ENCODE results near the gene PHF23. TPM values are rescaled to one million over a fixed set of nuclear protein-coding genes. Genes with fewer than 3 reads are reported as not detected.

Gene PHF23
- total RNA-seq, 4 donors from 2014 or later, result 9.7 to 68.1 (median 29.7) TPM

DNA sequence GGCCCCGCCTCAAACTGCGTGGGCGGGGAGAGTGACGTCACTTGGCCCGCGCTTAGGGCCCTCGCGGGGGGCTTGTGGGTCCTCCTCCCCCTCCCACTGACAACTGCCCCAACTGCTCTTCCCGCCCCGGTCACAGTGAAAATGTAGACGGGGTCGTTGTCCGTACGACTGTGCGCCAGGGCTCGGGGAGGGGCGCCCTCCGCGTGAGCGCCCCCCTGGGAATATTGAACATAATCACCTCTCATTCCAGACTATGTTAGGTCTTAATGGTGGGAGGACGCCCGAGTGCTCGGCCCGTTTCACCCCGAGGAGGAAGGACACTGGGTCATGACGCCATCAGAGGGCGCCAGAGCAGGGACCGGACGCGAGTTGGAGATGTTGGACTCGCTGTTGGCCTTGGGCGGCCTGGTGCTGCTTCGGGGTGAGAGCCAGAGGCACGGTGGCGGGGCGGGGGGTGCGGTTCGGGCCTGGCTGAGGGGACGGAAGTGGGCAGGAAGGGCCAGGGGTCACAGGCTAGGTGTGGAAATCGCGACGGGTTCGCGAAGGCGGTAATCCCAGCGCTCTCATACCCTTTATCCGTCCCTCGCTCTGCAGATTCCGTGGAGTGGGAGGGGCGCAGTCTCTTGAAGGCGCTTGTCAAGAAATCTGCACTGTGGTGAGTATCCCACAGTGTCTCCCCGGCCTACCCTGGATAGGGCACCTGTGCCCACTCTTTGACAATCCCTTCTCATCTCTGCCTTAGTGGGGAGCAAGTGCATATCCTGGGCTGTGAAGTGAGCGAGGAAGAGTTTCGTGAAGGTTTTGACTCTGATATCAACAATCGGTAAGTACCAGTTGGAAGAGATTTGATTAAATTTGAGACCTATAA is 13.2 kb upstream of the PHF23 start, which contains the start of gene ELP5:
TSS of gene ELP5 (plus strand) at position 40 of the 868 bp plus-strand sequence. CDS start at position 376, 336 bp downstream.
- H3K27me3 ChIP-seq, result no peaks in the 10 kb centered on the region
- H3K36me3 ChIP-seq, result no peaks in the 10 kb centered on the region
- H3K27ac ChIP-seq, result peak within 1 kb of the TSS; percentile 97 to 98
- peak within 1 kb of the TSS; percentile 68 to 73 for H3K4me3 ChIP-seq
- TF ChIP-seq POLR2A (IDR thresholded peaks at IDR 0.05), result peak; percentile 44 to 65
- TF ChIP-seq, protein P1, sequence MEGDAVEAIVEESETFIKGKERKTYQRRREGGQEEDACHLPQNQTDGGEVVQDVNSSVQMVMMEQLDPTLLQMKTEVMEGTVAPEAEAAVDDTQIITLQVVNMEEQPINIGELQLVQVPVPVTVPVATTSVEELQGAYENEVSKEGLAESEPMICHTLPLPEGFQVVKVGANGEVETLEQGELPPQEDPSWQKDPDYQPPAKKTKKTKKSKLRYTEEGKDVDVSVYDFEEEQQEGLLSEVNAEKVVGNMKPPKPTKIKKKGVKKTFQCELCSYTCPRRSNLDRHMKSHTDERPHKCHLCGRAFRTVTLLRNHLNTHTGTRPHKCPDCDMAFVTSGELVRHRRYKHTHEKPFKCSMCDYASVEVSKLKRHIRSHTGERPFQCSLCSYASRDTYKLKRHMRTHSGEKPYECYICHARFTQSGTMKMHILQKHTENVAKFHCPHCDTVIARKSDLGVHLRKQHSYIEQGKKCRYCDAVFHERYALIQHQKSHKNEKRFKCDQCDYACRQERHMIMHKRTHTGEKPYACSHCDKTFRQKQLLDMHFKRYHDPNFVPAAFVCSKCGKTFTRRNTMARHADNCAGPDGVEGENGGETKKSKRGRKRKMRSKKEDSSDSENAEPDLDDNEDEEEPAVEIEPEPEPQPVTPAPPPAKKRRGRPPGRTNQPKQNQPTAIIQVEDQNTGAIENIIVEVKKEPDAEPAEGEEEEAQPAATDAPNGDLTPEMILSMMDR (IDR thresholded peaks at IDR 0.05), result peak; percentile 34 to 41 (median 37)
- intact Hi-C loops (cut with DNase I; ENCODE audit: low total_unique reads), result no loop called here
- H3K9me3 ChIP-seq, result no peaks in the 10 kb centered on the region
- peak; percentile 94 to 95 for DNase-seq
- H3K4me1 ChIP-seq, result peaks cover 0 to 21% of the 10 kb centered on the region in 2 donors

DNA sequence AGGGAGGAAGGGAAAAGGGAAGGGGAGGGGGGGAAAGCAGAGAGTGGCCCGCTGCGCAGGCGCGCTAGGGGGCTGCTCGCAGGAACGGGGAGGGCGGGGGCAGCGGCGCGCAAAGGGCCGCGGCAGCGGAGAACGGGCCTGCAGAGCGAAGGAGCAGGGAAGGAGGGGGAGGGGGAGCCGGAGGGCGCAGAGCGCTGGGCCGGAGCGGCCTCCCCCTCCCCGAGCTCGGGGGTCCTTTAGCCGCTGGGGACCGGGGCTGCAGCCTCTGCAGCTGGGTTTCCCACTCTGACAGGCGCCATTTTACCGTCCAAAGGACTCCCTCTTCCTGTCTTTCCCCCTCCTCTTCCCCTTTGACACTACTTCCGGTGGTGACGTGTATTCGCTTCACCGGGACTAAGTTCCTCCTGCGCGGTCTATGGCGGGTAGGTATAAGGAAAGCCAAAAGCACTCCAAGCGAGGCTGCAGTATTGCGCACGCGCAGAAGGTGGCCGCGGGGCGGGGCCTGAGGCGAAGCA is 12.5 kb upstream of the PHF23 start, which contains the start of gene CTDNEP1:
TSS of gene CTDNEP1 (minus strand) at position 74 of the 515 bp plus-strand sequence. CDS start 438 bp downstream, outside the sequence.
- peak in 1 of 2 donors; percentile 43 for TF ChIP-seq POLR2A (IDR thresholded peaks at IDR 0.05)
- TF ChIP-seq, protein P1 (IDR thresholded peaks at IDR 0.05), result no peak
- peak within 1 kb of the TSS; percentile 68 to 73 for H3K4me3 ChIP-seq
- intact Hi-C loops (cut with DNase I; ENCODE audit: low total_unique reads), result no loop called here
- H3K36me3 ChIP-seq, result no peaks in the 10 kb centered on the region
- peak; percentile 97 to 99 for DNase-seq
- peak within 1 kb of the TSS; percentile 97 to 98 for H3K27ac ChIP-seq
- H3K27me3 ChIP-seq, result no peaks in the 10 kb centered on the region
- peaks cover 0 to 21% of the 10 kb centered on the region in 2 donors for H3K4me1 ChIP-seq
- no peaks in the 10 kb centered on the region for H3K9me3 ChIP-seq

DNA sequence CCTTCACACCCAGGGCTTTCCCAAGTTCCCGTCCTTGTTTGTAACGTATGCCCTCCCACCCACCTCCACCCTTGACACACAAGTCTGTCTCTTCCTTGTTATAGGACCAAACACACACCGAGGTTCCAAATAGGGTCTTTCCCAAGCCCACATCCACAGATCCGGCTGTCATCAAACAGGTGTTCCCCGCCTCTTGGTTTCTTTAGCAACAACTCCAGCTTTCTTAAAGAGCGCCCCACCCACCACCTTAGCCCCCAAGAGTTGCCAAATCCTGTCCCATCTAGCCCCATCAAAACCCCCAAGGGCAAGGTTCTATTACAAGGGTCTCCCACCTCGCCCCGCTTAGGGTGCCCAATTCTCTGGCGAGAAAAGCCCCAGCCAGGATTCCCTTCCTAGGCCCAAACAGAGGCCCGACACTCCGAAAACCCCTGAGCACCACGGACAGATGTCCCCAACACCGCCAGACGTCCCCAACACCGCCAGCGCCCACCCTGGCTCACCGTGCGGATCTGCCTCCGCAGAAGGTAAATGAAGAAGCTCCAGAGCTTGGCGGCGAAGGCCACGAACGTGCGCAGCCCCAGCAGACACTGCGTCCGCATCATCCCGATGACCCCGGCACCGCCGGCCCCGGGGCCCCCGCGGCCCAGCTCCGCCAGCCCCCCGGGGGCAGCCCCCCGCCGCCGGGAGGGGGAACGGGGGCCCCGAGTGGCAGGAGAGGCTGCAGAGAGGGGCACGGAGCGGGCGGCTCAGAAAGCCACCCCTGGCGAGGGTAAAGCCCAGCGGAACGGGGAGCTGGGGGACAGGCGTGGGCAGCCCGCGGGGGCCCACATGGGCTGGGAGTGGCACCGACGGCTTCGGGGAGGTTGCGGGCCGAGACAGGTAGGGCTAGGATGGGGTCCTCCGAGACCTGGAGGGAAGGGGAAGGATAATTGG is 11.7 kb upstream of the PHF23 start:
- DNase-seq, result no peak
- H3K27ac ChIP-seq, result peak overlapping the region; percentile 97 to 98
- H3K4me1 ChIP-seq, result peaks cover 0 to 21% of the 10 kb centered on the region in 2 donors
- H3K36me3 ChIP-seq, result no peaks in the 10 kb centered on the region
- H3K4me3 ChIP-seq, result peak overlapping the region; percentile 68 to 73
- TF ChIP-seq, protein P1 (IDR thresholded peaks at IDR 0.05), result no peak
- TF ChIP-seq POLR2A (IDR thresholded peaks at IDR 0.05), result no peak
- H3K27me3 ChIP-seq, result no peaks in the 10 kb centered on the region
- no peaks in the 10 kb centered on the region for H3K9me3 ChIP-seq
- intact Hi-C loops (cut with DNase I; ENCODE audit: low total_unique reads), result no loop called here

DNA sequence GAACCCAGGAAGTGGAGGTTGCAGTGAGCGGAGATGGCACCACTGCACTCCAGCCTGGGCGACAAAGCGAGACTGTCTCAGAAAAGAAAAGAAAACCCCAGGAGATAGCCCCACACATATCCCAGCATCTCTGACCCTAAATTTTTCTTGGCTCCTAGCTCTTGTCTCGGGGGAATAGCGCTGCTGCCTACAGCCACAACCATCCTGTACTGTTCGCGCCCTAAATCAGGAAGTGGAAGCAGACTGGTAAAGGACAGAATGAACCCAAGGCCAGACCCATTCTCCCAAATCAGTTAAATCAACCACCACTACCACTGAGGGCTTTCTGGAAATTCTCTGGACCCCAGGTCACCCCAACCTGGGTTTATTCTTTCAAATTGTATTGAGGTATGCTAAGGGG is 10.6 kb upstream of the PHF23 start:
- Histone ChIP-seq H3K4me1 (peaks cover 0 to 21% of the 10 kb centered on the region in 2 donors), H3K9me3 (no peaks in the 10 kb centered on the region), H3K36me3 (no peaks in the 10 kb centered on the region), H3K4me3 (peak overlapping the region in 1 of 2 donors; percentile 73), H3K27me3 (no peaks in the 10 kb centered on the region), H3K27ac (no peak overlapping the region)
- TF ChIP-seq POLR2A (IDR thresholded peaks at IDR 0.05), result no peak
- TF ChIP-seq, protein P1 (IDR thresholded peaks at IDR 0.05), result no peak
- intact Hi-C loops (cut with DNase I; ENCODE audit: low total_unique reads), result no loop called here
- no peak for DNase-seq
